Karpas-422 (cell line): Measurements from ENCODE around the gene CSTPP1. TPM values are rescaled to one million over a fixed set of nuclear protein-coding genes. Genes with fewer than 3 reads are reported as not detected.
"Not testable (repeated sequence)": the region's sequence is repeated elsewhere in the genome, so short reads cannot be mapped to it uniquely, and the experiment has no call there.

Experiments
- DNase-seq: peaks from one replicate; pipeline ENCODE4 v3.0.0-alpha.2; 2015
- H2AFZ ChIP-seq: fragments of 200-600 bp; sonication (generic); 2 replicates; pipeline ENCODE4 v1.6.1; 2014; ENCODE audit warnings: antibody characterized with exemption, low read length, mixed read lengths
- H3K27ac ChIP-seq: fragments of 200-600 bp; sonication (generic); 2 replicates; pipeline ENCODE4 v1.5.1; 2014; ENCODE audit warnings: mild to moderate bottlenecking, low read length, moderate library complexity
- H3K27me3 ChIP-seq: fragments of 200-600 bp; sonication (generic); 2 replicates; pipeline ENCODE4 v1.6.1; 2014; ENCODE audit warnings: low read length, mixed read lengths
- H3K36me3 ChIP-seq: fragments of 200-600 bp; sonication (generic); 2 replicates; pipeline ENCODE4 v1.6.1; 2014; ENCODE audit warnings: low read length, mixed read lengths; ENCODE audit not compliant: insufficient read depth
- H3K4me1 ChIP-seq: fragments of 200-600 bp; sonication (generic); 2 replicates; pipeline ENCODE4 v1.6.1; 2014; ENCODE audit warnings: mild to moderate bottlenecking, low read length, mixed read lengths
- H3K4me2 ChIP-seq: fragments of 200-600 bp; sonication (generic); 2 replicates; pipeline ENCODE4 v1.6.1; 2014; ENCODE audit warnings: low read length, low read depth, mild to moderate bottlenecking; ENCODE audit not compliant: poor library complexity, severe bottlenecking
- H3K4me3 ChIP-seq: fragments of 200-600 bp; sonication (generic); 2 replicates; pipeline ENCODE4 v1.5.1; 2014; ENCODE audit warnings: mild to moderate bottlenecking, antibody characterized with exemption, low read length, mixed read lengths
- H3K79me2 ChIP-seq: fragments of 200-600 bp; sonication (generic); 2 replicates; pipeline ENCODE4 v1.6.1; 2014; ENCODE audit warnings: mild to moderate bottlenecking, low read length, mixed read lengths
- H3K9ac ChIP-seq: fragments of 200-600 bp; sonication (generic); 2 replicates; pipeline ENCODE4 v1.6.0; 2014; ENCODE audit warnings: low read length
- H3K9me2 ChIP-seq: fragments of 200-600 bp; sonication (generic), shearing (Covaris generic); replicated peaks from 2 replicates; pipeline ENCODE4 v1.6.0; 2014; ENCODE audit warnings: mild to moderate bottlenecking, low read length, moderate library complexity; ENCODE audit not compliant: insufficient read depth
- H3K9me3 ChIP-seq: fragments of 300-700, 200-600 bp; sonication (generic); 2 replicates; pipeline ENCODE4 v1.6.1; 2014; ENCODE audit warnings: low read length, mixed read lengths
- H4K20me1 ChIP-seq: fragments of 200-600 bp; sonication (generic); 2 replicates; pipeline ENCODE4 v1.6.1; 2014; ENCODE audit warnings: mild to moderate bottlenecking, antibody characterized with exemption, low read length, low read depth; ENCODE audit not compliant: insufficient read depth
- total RNA-seq: library from RNA; depleted of rRNA; stranded (reverse); fragments of >200 nt; shearing (Covaris generic); gene quantifications from 2 replicates; pipeline ENCODE4 v1.2.3, GENCODE V29; 2014; ENCODE audit warnings: low replicate concordance

The CSTPP1 gene
- total RNA-seq, 1 experiment from 2014 or later = 78.4 TPM

DNA sequence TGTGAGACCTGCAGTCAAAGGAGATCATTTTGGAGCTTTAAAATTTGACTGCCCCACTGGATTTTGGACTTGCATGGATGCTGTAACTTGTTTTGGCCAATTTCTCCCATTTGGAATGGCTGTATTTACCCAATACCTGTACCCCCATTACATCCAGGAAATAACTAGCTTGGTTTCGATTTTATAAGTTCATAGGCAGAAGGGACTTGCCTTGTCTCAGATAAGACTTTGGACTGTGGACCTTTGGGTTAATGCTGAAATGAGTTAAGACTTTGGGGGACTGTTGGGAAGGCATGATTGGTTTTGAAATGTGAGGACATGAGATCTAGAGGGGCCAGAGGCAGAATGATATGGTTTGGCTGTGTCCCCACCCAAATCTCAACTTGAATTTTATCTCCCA is 7.9 kb upstream of the CSTPP1 start:
- not testable (repeated sequence) for H3K4me2 ChIP-seq, H3K27me3 ChIP-seq, H3K27ac ChIP-seq, H4K20me1 ChIP-seq, H3K9me2 ChIP-seq, H3K36me3 ChIP-seq, H3K4me3 ChIP-seq, H3K9me3 ChIP-seq, H3K79me2 ChIP-seq, H3K9ac ChIP-seq, DNase-seq, H2AFZ ChIP-seq
- peaks cover 18% of the 10 kb centered on the region for H3K4me1 ChIP-seq

- no peak overlapping the region for H3K27ac ChIP-seq
- peaks cover 13% of the 10 kb centered on the region for H3K4me1 ChIP-seq
- H4K20me1 ChIP-seq = no peaks in the 10 kb centered on the region
- no peaks in the 10 kb centered on the region for H3K9me3 ChIP-seq
- no peaks in the 10 kb centered on the region for H3K79me2 ChIP-seq
- DNase-seq = peak; percentile 52
- peak overlapping the region; percentile 16 for H3K4me2 ChIP-seq
- no peak overlapping the region for H3K9ac ChIP-seq
- H2AFZ ChIP-seq = peak overlapping the region; percentile 61
- H3K9me2 ChIP-seq = no peaks in the 10 kb centered on the region
- H3K27me3 ChIP-seq = no peaks in the 10 kb centered on the region
- H3K4me3 ChIP-seq = no peak overlapping the region
- H3K36me3 ChIP-seq = no peaks in the 10 kb centered on the region
Measured at GRCh38 chr11:46930089-46930488, 6.5 kb upstream of the CSTPP1 start.

GRCh38 chr11:46942172-46942571 is 5.6 kb downstream of the CSTPP1 start:
- Histone ChIP-seq H3K4me1 (peaks cover 48% of the 10 kb centered on the region), H3K27ac (peak overlapping the region; percentile 61)

GRCh38 chr11:46944356-46945075 is 8.0 kb downstream of the CSTPP1 start:
- no peaks in the 10 kb centered on the region for H4K20me1 ChIP-seq
- H3K79me2 ChIP-seq = peaks cover 80% of the 10 kb centered on the region
- no peak for DNase-seq
- no peaks in the 10 kb centered on the region for H3K27me3 ChIP-seq
- no peaks in the 10 kb centered on the region for H3K9me2 ChIP-seq
- H3K4me2 ChIP-seq = no peak overlapping the region
- no peak overlapping the region for H3K9ac ChIP-seq
- peak overlapping the region; percentile 1; the same call in 1 of the 2 replicates for H3K27ac ChIP-seq
- H3K36me3 ChIP-seq = peaks cover 6% of the 10 kb centered on the region; the same call in 1 of the 2 replicates
- H2AFZ ChIP-seq = no peak overlapping the region
- H3K9me3 ChIP-seq = no peaks in the 10 kb centered on the region
- H3K4me1 ChIP-seq = peaks cover 39% of the 10 kb centered on the region
- H3K4me3 ChIP-seq = no peak overlapping the region

More at GRCh38 chr11:46942172-46942571, 5.6 kb downstream of the CSTPP1 start:
- peak overlapping the region; percentile 43 for H3K4me2 ChIP-seq
- peak overlapping the region; percentile 7; the same call in 1 of the 2 replicates for H3K4me3 ChIP-seq
- no peaks in the 10 kb centered on the region for H3K9me3 ChIP-seq
- H4K20me1 ChIP-seq = no peaks in the 10 kb centered on the region
- H3K27me3 ChIP-seq = no peaks in the 10 kb centered on the region
- no peak for DNase-seq
- peak overlapping the region; percentile 11; the same call in 1 of the 2 replicates for H3K9ac ChIP-seq
- peaks cover 81% of the 10 kb centered on the region for H3K79me2 ChIP-seq
- H2AFZ ChIP-seq = no peak overlapping the region
- no peaks in the 10 kb centered on the region for H3K9me2 ChIP-seq
- no peaks in the 10 kb centered on the region; the same call in none of the 2 replicates for H3K36me3 ChIP-seq

GRCh38 chr11:46947399-46948077 is 11.0 kb downstream of the CSTPP1 start:
- Histone ChIP-seq H3K27me3 (no peaks in the 10 kb centered on the region), H3K4me3 (no peak overlapping the region), H3K79me2 (peaks cover 65% of the 10 kb centered on the region), H4K20me1 (no peaks in the 10 kb centered on the region), H3K9ac (no peak overlapping the region), H3K27ac (0 out of 2 replicates have a peak overlapping the region, but pooled peaks have one; percentile 19), H2AFZ (no peak overlapping the region), H3K4me2 (no peak overlapping the region), H3K9me2 (no peaks in the 10 kb centered on the region), H3K36me3 (peaks cover 6% of the 10 kb centered on the region; the same call in 1 of the 2 replicates), H3K4me1 (peaks cover 9% of the 10 kb centered on the region), H3K9me3 (no peaks in the 10 kb centered on the region)
- no peak for DNase-seq

DNA sequence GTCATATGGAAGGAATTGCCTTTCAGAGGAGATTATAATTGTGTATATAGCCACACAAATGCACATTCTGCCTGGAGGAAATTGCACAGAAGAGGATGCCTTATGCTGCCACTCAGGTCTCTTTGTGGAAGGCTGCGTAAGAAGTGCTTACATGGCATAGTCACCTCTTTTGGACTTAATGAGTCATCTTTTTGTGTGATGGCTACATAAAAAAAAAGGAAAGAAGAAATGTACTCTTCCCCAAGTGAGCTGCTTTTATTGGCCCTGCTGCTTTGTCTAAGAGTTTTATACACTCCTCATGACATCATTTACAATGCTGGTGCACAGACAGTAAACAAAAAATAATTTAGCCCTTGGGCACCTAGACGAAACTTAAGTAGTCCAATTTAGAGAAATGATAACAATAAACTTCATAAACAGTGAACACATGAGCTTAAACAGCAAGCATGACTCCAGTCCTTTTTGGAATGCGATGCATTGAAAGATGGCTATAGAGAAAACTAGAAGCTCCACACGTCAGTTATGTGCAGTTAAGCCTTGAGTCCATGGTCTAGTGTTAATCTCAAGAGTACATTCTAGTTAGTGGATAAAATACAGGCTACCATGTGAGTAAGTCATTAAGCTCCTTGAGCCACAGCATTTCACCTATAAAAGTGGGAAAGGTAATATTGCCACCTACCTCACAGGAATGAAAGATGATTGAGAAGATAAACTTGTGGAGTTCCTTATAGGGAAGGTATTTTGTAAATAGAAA is 12.0 kb downstream of the CSTPP1 start:
- Histone ChIP-seq H3K9ac (no peak overlapping the region), H3K27ac (no peak overlapping the region), H3K79me2 (peaks cover 63% of the 10 kb centered on the region), H3K4me2 (no peak overlapping the region), H3K9me3 (no peaks in the 10 kb centered on the region), H2AFZ (no peak overlapping the region), H4K20me1 (no peaks in the 10 kb centered on the region), H3K9me2 (no peaks in the 10 kb centered on the region), H3K4me3 (no peak overlapping the region), H3K27me3 (no peaks in the 10 kb centered on the region), H3K4me1 (no peaks in the 10 kb centered on the region), H3K36me3 (peaks cover 6% of the 10 kb centered on the region; the same call in 1 of the 2 replicates)
- DNase-seq = no peak

DNA sequence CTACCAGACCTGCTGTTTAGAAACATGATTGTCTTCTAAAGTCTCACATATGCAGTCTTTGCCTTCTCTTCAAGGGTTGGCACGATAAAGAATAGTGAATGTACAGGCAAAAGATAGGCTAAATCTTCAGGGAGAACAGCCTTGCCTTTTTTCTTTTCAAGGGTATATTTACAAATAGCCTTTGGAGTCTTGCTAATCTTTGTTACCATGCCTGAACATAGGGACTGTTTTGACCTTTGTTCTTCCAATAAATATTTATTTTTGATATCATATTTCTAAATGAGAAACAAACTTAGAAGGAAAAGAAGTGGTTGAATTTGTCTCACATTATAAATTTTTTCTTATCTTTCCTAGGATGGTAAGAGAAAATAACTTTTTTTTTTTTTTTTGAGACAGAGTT is 12.7 kb downstream of the CSTPP1 start:
- no peak for DNase-seq
- no peaks in the 10 kb centered on the region for H4K20me1 ChIP-seq

DNA sequence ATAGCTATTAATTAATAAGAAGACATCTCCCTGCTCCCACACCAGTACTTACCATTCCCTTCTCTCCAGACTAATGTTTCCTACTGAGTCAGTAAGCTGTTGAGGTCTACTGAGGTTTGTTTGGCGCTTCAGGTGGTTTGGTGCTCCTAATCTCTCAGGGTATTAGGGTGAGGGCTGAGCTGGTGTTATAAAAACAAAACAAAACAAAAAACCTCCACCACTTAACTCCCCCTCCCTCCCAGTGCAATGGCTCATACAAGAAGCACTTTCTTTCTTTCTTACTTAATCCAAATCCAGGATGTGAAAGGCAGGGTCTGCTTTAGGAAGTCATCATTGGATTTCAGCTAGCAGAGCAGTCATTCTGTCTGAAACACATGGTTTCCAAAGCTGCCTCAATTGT is 15.3 kb downstream of the CSTPP1 start:
- Histone ChIP-seq H4K20me1 (no peaks in the 10 kb centered on the region), H3K27me3 (no peaks in the 10 kb centered on the region), H3K4me3 (no peak overlapping the region), H3K36me3 (peaks cover 6% of the 10 kb centered on the region; the same call in 1 of the 2 replicates), H3K4me1 (no peaks in the 10 kb centered on the region), H2AFZ (no peak overlapping the region), H3K9me3 (no peaks in the 10 kb centered on the region), H3K9me2 (no peaks in the 10 kb centered on the region), H3K79me2 (peaks cover 46% of the 10 kb centered on the region), H3K27ac (0 out of 2 replicates have a peak overlapping the region, but pooled peaks have one; percentile 6), H3K4me2 (no peak overlapping the region), H3K9ac (no peak overlapping the region)
- no peak for DNase-seq

More for the DNA sequence above, 12.7 kb downstream of the CSTPP1 start:
- Histone ChIP-seq H3K36me3 (peaks cover 6% of the 10 kb centered on the region; the same call in 1 of the 2 replicates), H3K4me1 (no peaks in the 10 kb centered on the region), H2AFZ (no peak overlapping the region), H3K27me3 (no peaks in the 10 kb centered on the region), H3K79me2 (peaks cover 65% of the 10 kb centered on the region), H3K27ac (no peak overlapping the region), H3K9ac (no peak overlapping the region), H3K9me3 (no peaks in the 10 kb centered on the region), H3K4me2 (no peak overlapping the region), H3K4me3 (no peak overlapping the region), H3K9me2 (no peaks in the 10 kb centered on the region)
